Heart right ventricle (tissue), 16 donors: Measurements from ENCODE around the gene SLC1A3. TPM values are rescaled to one million over a fixed set of nuclear protein-coding genes. Genes with fewer than 3 reads are reported as not detected.

Experiments
- ATAC-seq, 8 donors: fragments of 200-7000 bp; cut with Tn5 transposase; one replicate each; pipeline ENCODE4 v1.9.1; 2020; ENCODE audit warnings: mild to moderate bottlenecking in 8 of 8, moderate library complexity in 8 of 8, moderate number of reproducible peaks in 1 of 8
- DNase-seq, 2 donors: peaks; one replicate each; pipeline ENCODE4 v3.0.0-alpha.2; 2020
- H3K27ac ChIP-seq, 10 donors: fragments of 200-600 bp; sonication (generic) in 2 of 10; one replicate each; pipeline versions ENCODE4 v1.5.0 to v1.8.0; 2020 to 2022; ENCODE audit warnings: mild to moderate bottlenecking in 3 of 10
- H3K27me3 ChIP-seq, 7 donors: fragments of 200-600 bp; one replicate each; pipeline ENCODE4 v1.8.0; 2021 to 2022; ENCODE audit warnings: mild to moderate bottlenecking in 2 of 7
- H3K36me3 ChIP-seq, 9 donors: fragments of 200-600 bp; sonication (generic) in 1 of 9; one replicate each; pipeline versions ENCODE4 v1.5.0 to v1.8.0; 2020 to 2022; ENCODE audit warnings: mild to moderate bottlenecking in 2 of 9
- H3K4me1 ChIP-seq, 9 donors: fragments of 200-600 bp; sonication (generic) in 1 of 9; one replicate each; pipeline versions ENCODE4 v1.5.0 to v1.8.0; 2020 to 2022; ENCODE audit warnings: mild to moderate bottlenecking in 4 of 9
- H3K4me3 ChIP-seq, 10 donors: fragments of 200-600 bp; sonication (generic) in 2 of 10; one replicate each; pipeline versions ENCODE4 v1.5.0 to v1.8.0; 2020 to 2022; ENCODE audit warnings: mild to moderate bottlenecking in 7 of 10, moderate library complexity in 2 of 10
- H3K9me3 ChIP-seq, 11 donors: fragments of 200-600 bp in 10 of 11; sonication (generic) in 2 of 11; one replicate each; pipeline versions ENCODE4 v1.5.0 to v1.8.0; 2013 to 2022; ENCODE audit warnings: mild to moderate bottlenecking in 2 of 11, control low read depth in 1 of 11, moderate library complexity in 1 of 11
- CTCF ChIP-seq, 9 donors: fragments of 200-600 bp; sonication (generic) in 2 of 9; IDR thresholded peaks; one replicate each; pipeline versions ENCODE4 v1.5.0 to v1.8.0; 2021 to 2022; ENCODE audit warnings: antibody characterized with exemption in 9 of 9, mild to moderate bottlenecking in 5 of 9, moderate library complexity in 1 of 9
- WGBS, 2 donors: extraction: QIAGEN DNeasy Blood & Tissue Kit; methylation state at CpG; one replicate each; pipeline ENCODE4 v1.1.7; 2013; ENCODE audit warnings: inconsistent platforms in 1 of 2; 5-methylcytosine and 5-hydroxymethylcytosine counted together
- intact Hi-C, 10 donors: fragments of 100-400 bp; cut with DNase I; formaldehyde crosslinking; loops; one replicate each; pipeline versions ENCODE4 v1.11.1 to v1.14.2; 2022
- polyA plus RNA-seq, 2 donors: library from polyadenylated mRNA; stranded (reverse); fragments of 200-250 nt; gene quantifications; one replicate each; pipeline ENCODE4 v1.2.3, GENCODE V29; 2013
- total RNA-seq, 10 donors: library from RNA; stranded (reverse); fragmentation: NEBNext Ultra II Directional in 3 of 10; extraction: Animal tissue kit (Norgen Biotek cat#: 25700) in 3 of 10; gene quantifications; one replicate each; pipeline versions ENCODE4 v1.2.1 to v1.2.4, GENCODE V29; 2021 to 2023
- donor health status: Arrhythmogenic right ventricular cardiomyopathy.
- donor health status: ischemic (EF 13 %, LVEDD 7.1; RV severe dilation, severe dysfunction).
- donor health status: healthy with polysubstance abuse.
- donor health status: DM: no; HTN: yes; CAD: no.
- donor health status: DM: no; HTN: no; CAD: no.
- donor health status: ischemic (EF 25% LVEDD 6.9; RV normal size, moderate dysfunction).
- donor health status: ischemic (EF 25% LVEDD 5.7; RV mildly dilated, moderate dysfunction).
- donor health status: healthy.
- donor health status: DM: yes; HTN: yes; CAD: no.
- donor health status: Ischemic cardiomyopathy.
- donor health status: ischemic (EF 35%, LVEDD 5.7; RV mildly dilated, moderate dysfunction).
- donor health status: nonischemic (EF 11% LVEDD 7.7; RV severe dilation, severe dysfunction).
- donor health status: DM: yes; HTN: yes; CAD: no.
- donor health status: PGD.
- donor health status: ischemic (EF 29% LVEDD 5.4; RV normal size, mild dysfunction).
- donor health status: nonischemic (EF 23%, LVEDD 6.1; RV moderate dilation, normal function).

The SLC1A3 gene
- total and polyA plus RNA-seq, 12 donors, result 39.5 to 83.6 (median 58.5) TPM

GRCh38 chr5:36607838-36608783, 1.7 kb downstream of the SLC1A3 start:
- H3K9me3 ChIP-seq, result no peaks in the 10 kb centered on the region
- ATAC-seq (no peak), DNase-seq (no peak)
- WGBS, 2 donors, result 45 to 46% methylated on average over 10 of the region's 10 CpGs
- intact Hi-C loops, result loop anchor here in 6 of 10 donors (2.0 to 10.0 kb wide), 8 partner anchors 36 to 193 kb away; no protein-coding TSS in a partner anchor
- peaks cover 0 to 14% (median 0%) of the 10 kb centered on the region in 7 donors for H3K27me3 ChIP-seq
- peaks cover 0 to 63% (median 9%) of the 10 kb centered on the region in 9 donors for H3K4me1 ChIP-seq
- TF ChIP-seq CTCF (IDR thresholded peaks at IDR 0.05), result no peak
- peak overlapping the region; percentile 32 to 67 (median 60) for H3K4me3 ChIP-seq
- H3K36me3 ChIP-seq, result peaks cover 0 to 10% (median 0%) of the 10 kb centered on the region in 9 donors
- peak overlapping the region; percentile 75 to 90 (median 86) for H3K27ac ChIP-seq

DNA sequence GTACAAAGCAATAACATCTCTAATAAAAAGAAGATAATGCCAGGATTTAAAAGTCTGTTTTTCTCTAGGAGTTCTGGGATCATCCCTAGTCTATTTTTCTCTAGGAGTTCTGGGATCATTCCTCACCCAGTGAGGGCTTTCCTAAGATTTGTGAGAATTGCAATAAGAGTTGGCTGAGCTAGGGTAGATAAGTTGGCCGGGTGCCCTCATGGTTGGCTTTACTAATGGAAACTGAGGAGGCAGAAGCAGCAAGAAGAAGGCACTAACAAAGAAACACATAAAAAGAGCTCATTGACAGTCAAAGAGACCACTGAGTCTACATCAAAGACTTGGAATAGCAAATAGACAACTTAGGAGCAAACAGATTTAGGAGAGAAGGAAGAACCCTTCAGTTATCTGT, 4.2 kb downstream of the SLC1A3 start:
- H3K9me3 ChIP-seq, result no peaks in the 10 kb centered on the region
- peaks cover 0 to 57% (median 24%) of the 10 kb centered on the region in 9 donors for H3K4me1 ChIP-seq
- H3K4me3 ChIP-seq, result peak overlapping the region in 2 of 10 donors; percentile 60 to 66
- no peak for TF ChIP-seq CTCF (IDR thresholded peaks at IDR 0.05)
- peaks cover 0 to 13% (median 0%) of the 10 kb centered on the region in 9 donors for H3K36me3 ChIP-seq
- no peak for DNase-seq
- 54 to 57% methylated on average over 1 of the region's 1 CpG for WGBS, 2 donors
- ATAC-seq, result no peak
- H3K27ac ChIP-seq, result peak overlapping the region in 8 of 10 donors; percentile 20 to 86 (median 54)
- intact Hi-C loops, result loop anchor here in 2 of 10 donors (5.0 to 10.0 kb wide), 2 partner anchors 82 to 196 kb away; no protein-coding TSS in a partner anchor
- peaks cover 0 to 13% (median 0%) of the 10 kb centered on the region in 7 donors for H3K27me3 ChIP-seq

DNA sequence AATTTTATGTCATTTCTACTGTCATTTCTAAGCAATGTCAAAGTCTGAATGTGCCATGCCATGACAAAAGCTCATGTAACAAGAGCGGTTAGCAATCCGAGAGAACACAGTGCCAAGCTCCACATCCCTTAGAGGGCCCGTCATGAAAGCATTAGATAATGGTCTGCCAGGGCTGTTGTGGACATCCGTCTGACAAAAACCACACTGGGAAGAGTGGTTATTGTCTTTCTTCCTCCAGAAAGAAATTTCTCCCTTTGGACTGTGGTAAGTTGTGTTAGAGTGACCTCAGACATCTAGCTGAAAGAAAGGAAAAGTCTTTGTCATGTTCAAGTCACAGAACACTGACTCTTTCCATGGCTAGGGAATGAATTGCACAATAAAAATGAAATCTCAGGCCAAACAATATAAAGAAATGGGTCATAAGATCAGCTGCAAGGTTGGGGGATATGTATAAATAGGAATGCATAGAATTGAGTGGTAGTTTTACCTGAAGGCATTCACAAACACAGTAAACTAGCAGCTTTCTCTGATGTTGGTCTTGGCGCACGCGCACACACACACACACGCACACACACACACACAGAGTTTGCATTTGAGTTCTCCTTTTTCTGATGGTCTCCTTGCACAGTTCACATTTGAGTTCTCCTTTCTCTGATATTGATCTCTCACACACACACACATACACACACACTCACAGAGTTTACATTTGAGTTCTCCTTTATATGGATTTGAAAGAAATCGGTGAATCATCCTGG, 5.3 kb downstream of the SLC1A3 start:
- Histone ChIP-seq H3K4me3 (peak overlapping the region in 1 of 10 donors; percentile 66), H3K27me3 (peaks cover 0 to 7% (median 0%) of the 10 kb centered on the region in 7 donors), H3K9me3 (no peaks in the 10 kb centered on the region), H3K27ac (peak overlapping the region in 9 of 10 donors; percentile 16 to 86 (median 51)), H3K4me1 (peaks cover 0 to 56% (median 26%) of the 10 kb centered on the region in 9 donors), H3K36me3 (peaks cover 0 to 16% (median 0%) of the 10 kb centered on the region in 9 donors)
- ATAC-seq (peak; percentile 27 to 69 (median 58)), DNase-seq (peak in 1 of 2 donors; percentile 44)
- 66 to 72% methylated on average over 9 of the region's 9 CpGs for WGBS, 2 donors
- intact Hi-C loops, result loop anchor here in 2 of 10 donors (5.0 to 10.0 kb wide), 2 partner anchors 81 to 197 kb away; no protein-coding TSS in a partner anchor
- no peak for TF ChIP-seq CTCF (IDR thresholded peaks at IDR 0.05)
